HepG2 (cell line): ENCODE results near the gene GPT2. TPM values are rescaled to one million over a fixed set of nuclear protein-coding genes. Genes with fewer than 3 reads are reported as not detected.

Experiments
- BATF2 ChIP-seq: sonication (generic); formaldehyde crosslinking; IDR thresholded peaks from 2 replicates; pipeline ENCODE4 v1.8.0; 2022; ENCODE audit warnings: mild to moderate bottlenecking, missing genetic modification reagents, moderate library complexity
- ETS1 ChIP-seq: sonication (generic); formaldehyde crosslinking; IDR thresholded peaks from 2 replicates; pipeline ENCODE4 v1.4.0; 2020; ENCODE audit warnings: missing genetic modification reagents
- FOXP1 ChIP-seq, 2 experiments: fragments of 450-650 bp in 1 of 2; IDR thresholded peaks; 2 replicates each; pipeline ENCODE4 v1.6.1; 2017 to 2018; ENCODE audit warnings: antibody characterized with exemption in 1 of 2
- HMGA1 ChIP-seq: sonication (generic); formaldehyde crosslinking; conservative IDR thresholded peaks from 2 replicates; pipeline ENCODE4 v1.4.0; 2020; ENCODE audit warnings: missing genetic modification reagents
- MNT ChIP-seq: fragments of 450-650 bp; IDR thresholded peaks from 2 replicates; pipeline ENCODE4 v1.6.1; 2016
- NFYB ChIP-seq: sonication (generic); formaldehyde crosslinking; IDR thresholded peaks from 2 replicates; pipeline ENCODE4 v1.4.0; 2020; ENCODE audit warnings: missing genetic modification reagents
- RERE ChIP-seq: IDR thresholded peaks from 2 replicates; pipeline ENCODE4 v1.6.1; 2016; ENCODE audit warnings: low read depth, missing genetic modification reagents, missing compliant biosample characterization
- SATB2 ChIP-seq: sonication (generic); formaldehyde crosslinking; IDR thresholded peaks from 2 replicates; pipeline ENCODE4 v1.5.0; 2020; ENCODE audit warnings: missing genetic modification reagents
- SMC3 ChIP-seq: IDR thresholded peaks from 2 replicates; pipeline ENCODE4 v1.6.1; 2011; ENCODE audit warnings: low read length, improper control_type of control experiment
- SRSF1 ChIP-seq: fragments of 200-400 bp; formaldehyde crosslinking; optimal IDR thresholded peaks from 2 replicates; pipeline ENCODE3; 2017; ENCODE audit warnings: mild to moderate bottlenecking, low read depth, low read length, moderate library complexity
- SSRP1 ChIP-seq: IDR thresholded peaks from 2 replicates; pipeline ENCODE4 v1.6.1; 2016; ENCODE audit warnings: control low read depth
- TCF7 ChIP-seq: sonication (generic); IDR thresholded peaks from 2 replicates; pipeline ENCODE4 v1.6.1; 2016; ENCODE audit warnings: antibody characterized with exemption, low read depth
- TEF ChIP-seq: sonication (generic); formaldehyde crosslinking; IDR thresholded peaks from 2 replicates; pipeline ENCODE4 v1.5.0; 2020; ENCODE audit warnings: missing genetic modification reagents
- TP53 ChIP-seq: sonication (generic); formaldehyde crosslinking; conservative IDR thresholded peaks from 2 replicates; pipeline ENCODE4 v1.4.0; 2020; ENCODE audit warnings: missing genetic modification reagents
- ZC3H4 ChIP-seq: sonication (generic); formaldehyde crosslinking; IDR thresholded peaks from 2 replicates; pipeline ENCODE4 v1.4.0; 2020; ENCODE audit warnings: missing genetic modification reagents, borderline replicate concordance
- ZFP62 ChIP-seq: sonication (generic); formaldehyde crosslinking; IDR thresholded peaks from 2 replicates; pipeline ENCODE4 v1.4.0; 2020; ENCODE audit warnings: missing genetic modification reagents
- ZNF484 ChIP-seq: sonication (generic); formaldehyde crosslinking; IDR thresholded peaks from 2 replicates; pipeline ENCODE4 v1.5.1; 2020; ENCODE audit warnings: mild to moderate bottlenecking, low read depth, missing genetic modification reagents, borderline replicate concordance
- ZNF513 ChIP-seq: sonication (generic); formaldehyde crosslinking; conservative IDR thresholded peaks from 2 replicates; pipeline ENCODE4 v1.5.0; 2020; ENCODE audit warnings: missing genetic modification reagents
- ZNF709 ChIP-seq: sonication (generic); formaldehyde crosslinking; IDR thresholded peaks from 2 replicates; pipeline ENCODE4 v1.5.0; 2020; ENCODE audit warnings: mild to moderate bottlenecking, missing genetic modification reagents
- polyA plus RNA-seq, 8 experiments: library from polyadenylated mRNA; depleted of rRNA in 3 of 8; stranded (reverse) in 7 of 8; unstranded in 1 of 8; fragments of >200 nt; fragmentation: Illumina TruSeq in 4 of 8; extraction: Trizol in 4 of 8; gene quantifications; 2 replicates each; pipeline versions ENCODE4 v1.2.1 to v1.2.3, GENCODE V29; 2011 to 2016; ENCODE audit warnings: low read depth in 4 of 8, missing spikeins in 1 of 8, mixed read lengths in 1 of 8; ENCODE audit not compliant: insufficient read depth in 1 of 8
- total RNA-seq, 5 experiments: library from RNA; depleted of rRNA; stranded (reverse); fragments of >200 nt; fragmentation: Illumina TruSeq; extraction: Trizol; gene quantifications; 2 replicates each; pipeline ENCODE4 v1.2.3, GENCODE V29; 2016; ENCODE audit warnings: low read depth in 1 of 5

The GPT2 gene
- total and polyA plus RNA-seq, 2 of the 13 experiments (the other 11 are each of a cell fraction or from before 2014, with no cell fraction given), result 138 to 267 TPM

- TF ChIP-seq RERE (CRISPR knock-in tag) (no peak), MNT (no peak), BATF2 (CRISPR knock-in tag) (no peak), TEF (CRISPR knock-in tag) (no peak), SATB2 (no peak), SRSF1 (no peak), SSRP1 (CRISPR knock-in tag) (no peak), ZNF484 (no peak), TP53 (CRISPR knock-in tag) (0 out of 2 replicates have a peak, but pooled peaks have one; percentile 18), ZNF513 (CRISPR knock-in tag) (no peak), ETS1 (CRISPR knock-in tag) (no peak), SMC3 (peak; percentile 100), ZNF709 (CRISPR knock-in tag) (no peak), HMGA1 (CRISPR knock-in tag) (no peak), TCF7 (no peak), ZFP62 (CRISPR knock-in tag) (no peak), NFYB (CRISPR knock-in tag) (no peak), FOXP1 (IDR thresholded peaks at IDR 0.05) (no peak), FOXP1 (CRISPR knock-in tag; IDR thresholded peaks at IDR 0.05) (peak; percentile 40; the same call in 1 of the 2 replicates), ZC3H4 (CRISPR knock-in tag) (no peak)
Observed at GRCh38 chr16:46853713-46854443, 30.3 kb upstream of the GPT2 start (continued).
